Spleen (tissue), 7 donors: ENCODE measurements around the gene AKAP7.

ENCODE experiments used
- CTCF ChIP-seq, 11 experiments: fragments of 200-600 bp in 7 of 11; fragments of 450-650 bp in 4 of 11; sonication (generic) in 4 of 11; IDR thresholded peaks in 8 of 11; conservative IDR thresholded peaks in 3 of 11; 1 replicate in 7 of 11; 2 replicates in 4 of 11; pipeline versions ENCODE4 v1.4.0 to v1.8.0; 2016 to 2021; ENCODE audit warnings: antibody characterized with exemption in 11 of 11, inconsistent platforms in 4 of 11, mild to moderate bottlenecking in 1 of 11
- POLR2A ChIP-seq, 3 donors: fragments of 450-650 bp; IDR thresholded peaks; one replicate each; pipeline ENCODE4 v1.5.1; 2017; ENCODE audit warnings: antibody characterized with exemption in 3 of 3, mild to moderate bottlenecking in 1 of 3
- POLR2AphosphoS5 ChIP-seq, 3 donors: sonication (generic); formaldehyde crosslinking; IDR thresholded peaks; one replicate each; pipeline ENCODE4 v1.5.1; 2017; ENCODE audit warnings: antibody characterized with exemption in 3 of 3
- donor health status: DM: no; HTN: no; CAD: no; lungs with moderate emphysema.
- donor health status: DM: no; HTN: no; CAD: no.
- donor health status: DM: no; HTN: no; CAD: no.

GRCh38 chr6:131290955-131291354 is 155.7 kb downstream of the AKAP7 start:
- TF ChIP-seq CTCF (IDR thresholded peaks at IDR 0.05 in 8 of 11, conservative IDR thresholded peaks at IDR 0.05 in 3 of 11) = no peak
- no peak for TF ChIP-seq POLR2A (IDR thresholded peaks at IDR 0.05)
- TF ChIP-seq POLR2AphosphoS5 (IDR thresholded peaks at IDR 0.05) = no peak
